Activated naive CD4-positive, alpha-beta T cell treated with Interleukin-2 at 50 U/mL for 16 hours (primary cell): ENCODE measurements around the gene NT5C.
A peak's percentile ranks its signal among the peaks of the same experiment; 100 is the strongest.
"Not testable (repeated sequence)": the region's sequence is repeated elsewhere in the genome, so short reads cannot be mapped to it uniquely, and the experiment has no call there.

ENCODE experiments used
- DNase-seq: peaks from one replicate; pipeline ENCODE4 v3.0.0-alpha.2; 2020

The NT5C gene

DNA sequence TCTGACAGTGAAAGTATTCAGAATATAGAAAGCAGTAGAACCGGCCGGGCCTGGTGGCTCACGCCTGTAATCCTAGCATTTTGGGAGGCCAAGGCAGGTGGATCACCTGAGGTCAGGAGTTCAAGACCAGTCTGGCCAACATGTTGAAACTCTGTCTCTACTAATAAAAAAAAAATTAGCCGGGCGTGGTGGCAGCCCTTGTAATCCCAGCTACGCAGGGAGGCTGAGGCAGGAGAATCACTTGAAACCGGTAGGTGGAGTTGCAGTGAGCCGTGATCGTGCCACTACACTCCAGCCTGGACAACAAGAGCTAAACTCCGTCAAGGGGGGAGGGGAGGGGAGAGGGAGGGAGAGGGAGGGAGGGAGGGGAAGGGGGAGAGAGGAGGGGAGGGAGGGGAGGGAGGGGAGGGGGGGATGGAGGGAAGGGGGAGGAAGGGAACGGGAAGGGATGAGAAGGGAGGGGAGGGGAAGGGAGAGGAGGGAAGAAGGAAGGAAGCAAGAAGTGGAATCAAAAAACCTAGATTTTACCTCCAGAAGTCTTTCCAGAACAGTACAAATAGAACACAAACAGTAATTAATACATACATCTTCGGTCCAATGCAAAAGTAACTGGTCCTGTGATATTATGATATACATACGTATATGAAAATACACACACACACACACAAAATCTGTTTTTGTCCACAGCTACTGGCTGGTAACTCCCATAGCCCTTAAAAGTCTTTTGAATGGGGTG lies 10.9 kb upstream of the NT5C start:
- DNase-seq = no peak

DNA sequence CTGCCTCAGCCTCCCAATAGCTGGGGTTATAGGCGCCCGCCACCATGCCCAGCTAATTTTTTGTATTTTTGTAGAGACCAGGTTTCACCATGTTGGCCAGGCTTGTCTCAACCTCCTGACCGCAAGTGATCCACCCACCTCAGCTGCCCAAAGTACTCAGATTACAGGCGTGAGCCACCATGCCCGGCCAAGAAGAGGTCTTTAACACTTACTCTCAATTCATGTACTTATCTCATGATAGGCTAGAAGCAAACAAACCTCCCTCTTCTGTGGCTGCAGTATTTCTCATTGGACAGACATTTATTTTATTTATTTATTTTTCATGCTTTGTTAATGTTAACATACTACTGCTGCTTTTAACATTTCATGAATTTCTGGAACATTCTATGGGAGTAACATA lies 7.0 kb upstream of the NT5C start:
- DNase-seq = no peak

DNA sequence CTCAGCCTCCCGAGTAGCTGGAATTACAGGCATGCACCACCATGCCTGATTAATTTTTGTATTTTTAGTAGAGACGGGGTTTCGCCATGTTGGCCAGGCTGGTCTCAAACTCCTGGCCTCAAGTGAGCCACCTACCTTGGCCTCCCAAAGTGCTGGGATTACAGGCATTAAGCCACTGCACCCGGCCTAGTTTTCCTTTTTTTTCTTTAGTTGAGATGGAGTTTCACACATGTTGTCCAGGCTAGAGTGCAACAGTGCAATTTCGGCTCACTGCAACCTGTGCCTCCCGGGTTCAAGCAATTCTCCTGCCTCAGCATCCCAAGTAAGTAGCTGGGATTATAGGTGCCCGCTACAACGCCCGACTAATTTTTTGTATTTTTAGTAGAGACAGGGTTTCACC lies 6.2 kb upstream of the NT5C start:
- not testable (repeated sequence) for DNase-seq

DNA sequence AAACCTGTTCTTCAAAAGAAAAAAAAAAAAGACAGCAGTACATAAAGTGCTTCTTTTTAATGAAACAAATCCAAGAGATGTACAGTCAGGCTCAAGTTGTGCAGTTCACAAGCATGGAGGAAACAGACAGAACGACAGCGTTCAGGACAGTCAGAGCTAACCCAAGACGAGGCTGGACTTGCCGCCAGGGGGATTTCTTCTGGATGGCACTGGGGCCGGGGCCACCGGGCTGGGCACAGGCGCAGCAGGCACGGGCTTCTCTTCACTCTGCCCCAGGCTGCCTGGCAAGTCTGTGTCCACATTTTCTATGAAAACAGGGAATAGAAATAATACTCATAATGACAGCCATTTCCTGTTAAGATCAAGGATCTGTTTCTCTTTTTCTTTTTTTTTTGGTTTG lies 4.4 kb upstream of the NT5C start:
- DNase-seq = no peak

DNA sequence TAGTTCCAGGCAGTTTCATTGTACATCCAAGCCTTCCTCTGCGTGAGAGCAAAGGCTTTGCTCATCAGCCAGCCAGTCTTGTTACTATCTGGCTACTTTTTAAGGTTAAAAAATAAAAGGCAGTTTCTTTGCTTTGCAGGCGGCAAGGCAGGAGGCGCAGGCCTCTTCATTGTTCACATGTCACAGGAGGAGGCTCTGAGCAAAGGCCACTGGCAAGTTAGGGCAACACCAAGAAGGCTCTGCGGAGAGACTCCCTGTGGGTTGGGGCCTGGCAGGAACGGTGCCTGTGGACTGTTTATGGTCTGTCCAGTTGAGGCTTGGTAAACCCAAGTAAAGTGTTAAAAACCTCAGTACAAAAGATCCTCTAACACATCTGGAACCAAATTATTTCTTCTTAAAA lies 3.9 kb upstream of the NT5C start:
- DNase-seq = no peak

DNA sequence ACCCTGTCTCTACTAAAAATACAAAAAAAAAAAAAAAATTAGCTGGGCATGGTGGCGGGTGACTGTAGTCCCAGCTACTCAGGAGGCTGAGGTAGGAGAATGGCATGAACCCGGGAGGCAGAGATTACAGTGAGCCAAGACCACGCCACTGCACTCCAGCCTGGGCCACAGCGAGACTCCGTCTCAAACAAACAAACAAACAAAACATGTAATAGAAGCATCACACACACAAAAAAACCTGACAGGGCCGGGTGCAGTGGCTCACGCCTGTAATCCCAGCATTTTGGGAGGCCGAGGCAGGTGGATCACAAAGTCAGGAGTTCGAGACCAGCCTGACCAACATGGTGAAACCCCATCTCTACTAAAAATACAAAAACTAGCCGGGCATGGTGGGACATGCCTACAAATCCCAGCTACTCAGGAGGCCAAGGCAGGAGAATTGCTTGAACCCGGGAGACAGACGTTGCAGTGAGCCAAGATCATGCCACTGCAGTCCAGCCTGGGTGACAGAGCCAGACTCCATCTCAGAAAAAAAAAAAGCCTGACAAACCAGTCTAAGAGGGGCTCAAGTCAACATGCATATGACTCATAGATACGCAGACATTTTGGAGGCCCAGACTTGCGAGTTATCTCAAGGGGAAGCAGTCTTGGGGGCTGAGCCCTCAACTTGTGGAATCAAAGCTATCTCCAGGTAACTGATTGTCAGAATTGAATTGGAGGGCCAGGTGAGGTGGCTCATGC lies 2.2 kb upstream of the NT5C start:
- not testable (repeated sequence) for DNase-seq

DNA sequence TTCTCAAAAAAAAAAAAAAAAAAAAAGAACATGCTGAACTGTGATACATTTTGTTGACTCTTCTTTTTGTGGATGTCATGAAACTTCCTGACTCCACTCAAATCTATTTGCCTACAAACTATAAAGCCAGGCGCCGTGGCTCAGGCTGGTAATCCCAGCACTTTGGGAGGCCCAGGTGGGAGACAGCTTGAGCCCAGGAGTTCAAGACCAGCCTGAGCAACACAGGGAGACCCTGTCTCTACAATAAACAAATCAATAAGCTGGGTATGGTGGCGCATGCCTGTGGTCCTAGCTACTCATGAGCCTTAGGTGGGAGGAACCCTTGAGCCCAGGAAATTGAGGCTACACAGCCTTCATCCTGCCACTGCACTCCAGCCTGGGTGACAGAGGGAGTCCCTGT lies 1.5 kb upstream of the NT5C start:
- DNase-seq = no peak

DNA sequence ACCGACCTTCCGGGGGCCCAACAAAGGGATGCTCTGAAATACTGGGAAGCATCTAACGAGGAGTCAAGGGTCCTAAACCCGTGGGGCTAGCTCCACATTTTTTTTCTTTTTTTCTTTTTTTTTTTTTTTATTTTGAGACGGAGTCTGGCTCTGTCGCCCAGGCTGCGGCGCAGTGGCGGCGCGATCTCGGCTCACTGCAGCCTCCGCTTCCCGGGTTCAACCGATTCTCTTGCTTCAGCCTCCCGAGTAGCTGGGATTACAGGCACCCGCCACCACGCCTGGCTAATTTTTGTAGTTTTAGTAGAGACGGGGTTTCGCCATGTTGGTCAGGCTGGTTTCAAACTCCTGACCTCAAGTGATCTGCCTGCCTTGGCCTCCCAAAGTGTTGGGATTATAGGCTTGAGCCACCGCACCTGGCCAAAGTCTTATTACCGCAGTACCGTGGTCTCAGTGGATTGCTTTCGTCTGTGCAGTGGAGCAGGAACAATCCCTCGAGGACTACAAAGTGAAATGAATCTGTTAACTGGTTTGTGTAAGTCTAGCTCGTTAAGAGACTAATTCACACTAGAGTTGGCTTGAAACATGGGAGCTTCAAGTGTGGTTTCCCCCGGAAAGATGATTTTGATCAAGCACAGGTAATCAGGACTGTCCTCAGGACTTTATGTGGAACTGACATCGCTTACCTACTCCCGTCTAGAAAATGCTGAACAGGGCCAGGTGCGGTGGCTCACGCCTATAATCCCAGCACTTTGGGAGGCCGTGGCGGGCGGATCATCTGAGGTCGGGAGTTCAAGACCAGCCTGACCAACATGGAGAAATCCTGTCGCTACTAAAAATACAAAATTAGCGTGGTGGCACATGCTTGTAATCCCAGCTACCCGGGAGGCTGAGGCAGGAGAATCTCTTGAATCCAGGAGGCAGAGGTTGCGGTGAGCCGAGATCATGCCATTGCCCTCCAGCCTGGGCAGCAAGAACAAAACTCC lies 767 bp upstream of the NT5C start:
- not testable (repeated sequence) for DNase-seq

DNA sequence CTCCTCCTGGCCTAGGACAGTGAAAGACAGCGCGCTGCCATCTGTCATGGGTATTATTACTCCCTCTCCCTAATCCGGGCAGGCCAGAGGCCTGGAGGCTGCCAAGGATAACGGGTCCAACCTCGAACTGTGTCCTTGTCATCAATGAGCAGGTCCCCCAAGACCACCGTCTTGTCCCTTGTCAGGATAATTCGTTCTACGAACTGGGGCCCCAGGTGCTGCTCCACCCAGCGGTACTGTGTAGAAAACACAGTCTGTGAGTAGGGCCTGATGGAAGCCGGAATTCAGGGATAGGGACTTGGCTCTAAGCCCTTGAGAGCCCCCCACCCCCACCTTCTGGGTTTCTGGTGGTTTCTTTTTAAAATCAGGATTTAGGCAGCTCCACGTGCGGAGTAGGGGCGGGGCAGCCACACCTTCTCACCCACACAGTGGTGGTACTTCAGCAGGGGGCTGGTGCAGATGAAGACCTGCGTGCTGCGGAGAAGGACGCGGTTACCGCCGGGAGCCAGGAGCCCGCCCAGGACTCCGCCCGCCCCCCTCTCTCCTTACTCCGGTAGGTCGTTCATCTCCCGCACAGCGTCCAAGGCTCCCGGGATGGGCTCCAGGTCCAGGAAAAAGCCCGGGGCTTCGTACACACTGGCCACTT lies 787 bp downstream of the NT5C start:
- peak; percentile 56 for DNase-seq

DNA sequence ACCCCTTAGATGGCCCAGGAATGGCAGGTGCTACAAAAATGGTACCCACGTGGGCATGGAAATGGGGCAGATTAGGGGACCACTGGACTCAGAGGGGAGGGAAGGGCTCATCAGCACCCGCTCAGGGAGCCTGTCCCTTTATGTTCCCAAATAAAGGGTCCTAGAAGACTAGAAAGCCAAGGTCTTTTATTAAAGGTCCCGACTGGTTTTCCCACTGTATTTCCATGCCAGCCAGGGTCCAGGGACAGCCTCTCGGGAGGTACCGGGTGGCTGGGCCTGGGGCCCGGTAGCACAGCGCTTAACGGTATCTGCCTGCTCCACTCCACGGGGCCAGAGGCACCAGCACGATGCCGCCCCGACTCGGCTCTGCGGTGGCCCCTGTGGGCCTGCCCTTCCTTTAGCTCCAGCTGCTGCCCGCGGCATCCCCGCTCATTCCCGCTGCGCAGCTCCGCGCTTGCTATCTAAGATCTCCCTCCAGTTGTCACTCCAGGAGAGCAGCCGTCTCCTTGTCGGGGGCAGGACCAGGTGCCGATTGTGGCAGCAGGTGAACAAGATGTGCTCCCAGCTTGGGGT lies 1.4 kb downstream of the NT5C start:
- DNase-seq = no peak

DNA sequence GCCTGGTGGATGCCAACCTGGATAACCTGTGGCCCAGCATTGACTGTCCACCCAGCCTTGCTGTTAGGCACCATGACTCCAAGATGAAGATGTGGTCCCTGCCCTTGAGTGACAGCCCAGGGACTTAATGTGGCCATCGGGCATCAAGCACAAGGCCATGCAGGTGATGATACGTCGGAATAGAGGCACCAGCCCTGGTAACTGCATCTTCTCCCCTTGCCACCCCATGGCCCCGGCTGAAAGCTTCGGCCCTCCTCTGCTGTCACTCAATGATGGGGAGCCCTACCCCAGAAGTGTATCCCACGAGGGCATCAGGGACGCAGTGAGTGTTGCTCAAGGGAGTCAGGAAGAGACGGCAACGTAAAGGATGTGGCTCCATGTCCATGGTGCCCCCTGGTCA lies 2.0 kb downstream of the NT5C start:
- no peak for DNase-seq

DNA sequence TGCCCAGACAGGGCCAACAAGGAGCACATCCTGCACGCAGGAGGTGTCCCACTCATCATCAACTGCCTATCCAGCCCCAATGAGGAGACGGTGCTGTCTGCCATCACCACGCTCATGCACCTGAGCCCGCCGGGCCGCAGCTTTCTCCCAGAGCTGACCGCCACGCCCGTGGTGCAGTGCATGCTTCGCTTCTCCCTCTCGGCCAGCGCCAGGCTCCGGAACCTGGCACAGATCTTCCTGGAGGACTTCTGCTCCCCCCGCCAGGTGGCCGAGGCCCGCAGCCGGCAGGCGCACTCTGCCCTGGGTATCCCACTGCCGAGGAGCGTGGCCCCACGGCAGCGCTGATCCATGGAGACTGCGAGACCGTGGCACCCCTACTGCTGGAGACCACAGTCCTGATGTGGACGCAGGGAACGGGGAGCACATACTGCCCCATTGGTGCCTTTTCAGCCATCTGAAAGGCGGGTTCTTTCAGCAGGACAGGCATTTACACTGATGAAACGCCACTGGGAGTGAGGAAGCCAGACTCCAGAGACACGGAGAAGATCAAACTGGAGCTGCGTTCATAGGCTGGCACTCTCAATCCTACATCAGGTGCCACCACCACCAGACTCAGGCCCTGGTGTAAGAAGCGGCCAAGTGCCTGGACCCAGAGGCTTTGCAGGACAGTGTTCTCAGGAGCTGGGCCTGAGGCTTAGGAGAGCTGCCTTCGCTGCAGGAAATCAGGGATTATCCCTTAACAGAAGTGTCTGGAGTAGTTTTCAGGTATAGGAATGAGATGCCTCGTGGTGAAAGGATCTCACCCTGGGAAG lies 2.6 kb downstream of the NT5C start:
- DNase-seq = no peak

DNA sequence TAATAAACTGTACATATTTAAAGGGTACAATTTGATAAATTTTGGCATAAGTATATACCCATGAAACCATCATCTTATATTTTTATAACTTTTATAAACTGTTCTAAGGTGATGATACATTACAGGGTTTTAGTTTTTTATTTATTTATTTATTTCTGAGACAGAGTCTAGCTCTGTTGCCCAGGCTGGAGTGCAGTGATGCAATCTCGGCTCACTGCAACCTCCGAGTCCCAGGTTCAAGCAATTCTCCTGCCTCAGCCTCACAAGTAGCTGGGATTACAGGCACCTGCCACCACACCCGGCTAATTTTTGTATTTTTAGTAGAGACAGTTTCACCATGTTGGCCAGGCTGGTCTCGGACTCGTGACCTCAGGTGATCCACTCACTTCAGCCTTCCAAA lies 3.6 kb downstream of the NT5C start:
- DNase-seq = not testable (repeated sequence)

DNA sequence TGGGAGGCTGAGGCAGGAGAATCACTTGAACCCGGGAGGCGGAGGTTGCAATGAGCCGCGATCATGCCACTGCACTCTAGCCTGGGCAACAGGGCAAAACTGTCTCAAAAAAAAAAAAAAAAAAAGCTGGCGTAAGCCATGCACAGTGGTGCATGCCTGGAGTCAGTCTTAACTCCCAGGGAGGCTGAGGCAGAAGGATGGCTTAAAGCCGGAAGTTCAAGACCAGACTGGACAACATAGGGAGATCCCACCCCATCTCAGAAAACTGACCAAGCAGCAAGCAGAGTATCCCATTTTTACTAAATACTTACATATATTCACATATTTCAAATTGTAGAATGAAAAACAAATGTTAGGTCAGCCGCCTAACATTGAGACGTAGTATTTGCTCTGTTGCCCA lies 4.6 kb downstream of the NT5C start:
- DNase-seq = no peak

DNA sequence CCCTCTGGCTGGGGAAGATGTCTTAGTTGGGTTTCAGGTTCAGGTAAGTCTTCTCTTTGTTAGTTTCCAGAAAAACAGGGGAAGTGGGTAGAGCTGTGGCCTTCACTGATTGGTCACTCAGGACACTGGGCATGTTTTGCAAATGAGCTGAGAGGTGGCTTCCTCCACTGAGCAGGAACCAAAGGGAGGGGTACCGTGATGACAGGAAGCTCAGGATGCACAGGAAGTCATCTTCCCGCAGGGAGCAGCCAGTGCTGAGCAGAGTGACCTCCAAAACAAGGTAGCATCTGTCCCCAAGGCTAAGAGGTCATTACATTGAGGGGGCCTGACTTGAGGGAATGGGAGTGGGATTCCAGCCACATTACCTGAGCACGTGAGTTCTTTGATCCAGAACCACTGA lies 5.6 kb downstream of the NT5C start:
- DNase-seq = no peak

DNA sequence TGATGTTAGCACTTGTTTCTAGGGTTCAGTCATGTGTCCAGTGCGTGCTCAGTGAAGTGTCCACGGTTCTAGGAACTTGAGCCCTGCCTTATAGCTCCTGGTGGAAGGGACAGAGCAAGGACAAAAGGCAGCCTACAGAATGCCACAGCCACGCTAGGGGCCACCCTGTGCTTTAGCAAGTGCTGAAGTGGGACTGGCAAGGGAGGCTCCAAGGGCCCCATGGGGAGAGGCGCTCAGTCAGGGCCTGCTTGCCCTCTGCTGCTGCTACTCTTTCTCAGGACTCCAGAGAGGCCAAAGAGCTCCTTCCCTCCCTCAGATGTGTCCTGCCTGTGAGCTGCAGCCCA lies 6.8 kb downstream of the NT5C start:
- no peak for DNase-seq

DNA sequence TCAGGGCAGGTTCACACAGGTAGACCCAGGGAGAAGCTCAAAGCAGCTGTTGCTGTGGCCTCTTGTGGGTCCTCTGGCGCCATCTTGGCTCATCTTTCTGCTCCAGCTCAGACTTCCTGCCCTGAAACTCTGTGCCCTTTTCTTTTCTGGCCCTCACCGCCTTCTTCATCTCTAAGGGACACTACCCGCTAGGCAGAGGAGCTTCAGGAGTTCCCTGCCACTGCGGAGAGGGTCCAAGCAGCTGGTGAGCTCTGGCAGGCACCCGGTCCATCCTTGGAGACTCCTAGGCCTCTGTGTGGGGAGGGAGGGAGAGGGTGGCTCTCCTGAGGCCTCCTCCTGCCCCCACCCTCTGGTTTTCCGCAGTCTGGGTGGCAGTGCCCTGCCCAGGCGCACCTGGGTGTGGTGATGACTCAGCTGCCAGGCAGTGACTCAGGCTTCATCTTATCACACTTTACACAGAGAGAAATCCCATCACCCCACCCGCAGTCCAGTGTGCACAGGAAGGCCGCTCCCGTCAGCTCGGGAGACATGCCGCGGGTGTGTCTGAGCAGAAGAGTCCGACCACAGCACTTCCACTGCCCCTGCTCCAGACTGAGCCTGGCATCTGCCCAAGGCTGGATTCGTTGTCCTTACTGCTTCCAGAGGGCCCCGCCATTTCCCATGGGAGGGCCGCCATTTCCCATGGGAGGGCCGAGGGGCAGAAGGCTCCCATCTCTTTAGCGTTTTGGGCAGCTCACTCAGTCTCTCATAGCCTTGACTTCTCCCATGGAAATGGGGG lies 7.3 kb downstream of the NT5C start:
- peak; percentile 70 for DNase-seq

DNA sequence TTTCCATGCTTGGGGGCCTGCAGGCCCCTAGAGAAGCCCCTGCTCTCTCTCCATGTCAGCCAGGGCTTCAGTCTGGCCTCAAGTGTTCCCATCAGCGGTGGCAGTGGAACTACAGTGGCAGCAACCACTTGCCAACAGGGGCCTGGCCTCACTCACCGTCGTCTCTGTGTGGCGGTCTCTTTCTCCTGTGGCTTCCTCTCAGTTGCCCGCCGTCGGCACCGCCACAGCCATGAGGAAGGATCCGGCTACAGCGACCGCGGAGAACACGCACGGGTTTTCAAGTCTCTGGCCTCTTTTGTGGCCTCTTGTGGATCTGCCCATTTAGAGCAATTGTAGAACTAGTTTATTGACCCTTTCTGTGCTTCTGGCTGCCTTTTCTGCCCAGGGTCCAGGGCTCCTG lies 13.2 kb downstream of the NT5C start:
- DNase-seq = no peak

DNA sequence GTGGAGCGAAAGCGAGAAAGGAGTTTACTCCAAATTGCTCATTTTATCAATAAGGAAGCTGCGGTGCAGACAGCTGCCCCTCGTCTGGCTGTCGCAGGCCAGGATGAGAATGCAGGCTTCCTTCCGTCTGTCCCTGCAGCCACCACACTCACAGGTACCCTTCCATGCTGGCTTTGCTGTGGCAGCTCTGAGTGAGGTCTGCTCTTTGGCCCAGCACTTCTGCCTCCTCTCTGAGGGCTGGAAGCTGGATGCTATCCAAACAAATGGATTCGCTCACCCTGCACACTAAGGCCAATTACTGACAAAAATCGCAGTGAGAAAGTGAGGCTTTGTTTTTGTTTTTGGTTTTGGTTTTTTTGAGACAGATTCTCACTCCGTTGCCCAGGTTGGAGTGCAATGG lies 14.8 kb downstream of the NT5C start:
- no peak for DNase-seq

DNA sequence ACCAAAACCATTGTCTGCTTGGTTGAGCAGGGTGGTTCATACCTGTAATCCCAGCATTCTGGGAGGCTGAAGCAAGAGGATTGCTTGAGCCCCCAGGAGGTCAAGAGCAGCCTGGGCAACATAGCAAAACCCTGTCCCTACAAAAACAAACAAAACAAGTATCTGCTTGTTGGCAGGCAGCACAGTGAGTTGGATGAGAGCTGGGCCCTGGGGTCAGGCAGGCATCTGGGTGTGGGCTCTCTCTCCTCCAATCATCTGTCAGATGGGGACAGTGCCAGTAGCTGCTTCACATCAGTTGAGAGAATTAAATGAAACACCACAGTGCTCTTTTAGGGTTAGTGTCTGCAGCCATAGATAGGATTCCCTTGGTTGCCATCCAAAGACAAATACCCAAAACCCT lies 16.0 kb downstream of the NT5C start:
- no peak for DNase-seq
